ENCODE data around the gene FCN3.

Gene FCN3

GRCh38 chr1:27380224-27380623, 5.6 kb upstream of the FCN3 start:
- no peak for DNase-seq (ENCODE audit: low spot score)

- no peak for DNase-seq (ENCODE audit: low spot score)
These were observed 5.0 kb upstream of the FCN3 start for GRCh38 chr1:27379564-27380122.

GRCh38 chr1:27377760-27378495, 3.3 kb upstream of the FCN3 start:
- DNase-seq (ENCODE audit: low spot score): no peak

- no peak for DNase-seq (ENCODE audit: low spot score)
These were observed 1.6 kb downstream of the FCN3 start for GRCh38 chr1:27372808-27373690.

GRCh38 chr1:27372022-27372807, 2.4 kb downstream of the FCN3 start:
- DNase-seq (ENCODE audit: low spot score): no peak

- no peak for DNase-seq (ENCODE audit: low spot score)
These were observed 5.6 kb downstream of the FCN3 start for GRCh38 chr1:27368869-27369582.

GRCh38 chr1:27367160-27367650, 7.4 kb downstream of the FCN3 start:
- no peak for DNase-seq (ENCODE audit: low spot score)

GRCh38 chr1:27366411-27367159, 8.0 kb downstream of the FCN3 start, which contains the start of gene MAP3K6:
Gene MAP3K6, minus strand, starts transcription at chr1:27366961. Its CDS starts 364 bp downstream, at chr1:27366597.
- DNase-seq (ENCODE audit: low spot score): peak; percentile 37

- DNase-seq (ENCODE audit: low spot score): peak; percentile 75
These were observed 8.6 kb downstream of the FCN3 start for GRCh38 chr1:27366113-27366410.

GRCh38 chr1:27365372-27366112, 9.1 kb downstream of the FCN3 start:
- DNase-seq (ENCODE audit: low spot score): peak; percentile 81

- no peak for DNase-seq (ENCODE audit: low spot score)
These were observed 9.8 kb downstream of the FCN3 start for GRCh38 chr1:27364696-27365371.

- no peak for DNase-seq (ENCODE audit: low spot score)
These were observed 10.6 kb downstream of the FCN3 start for GRCh38 chr1:27363766-27364695.

- no peak for DNase-seq (ENCODE audit: low spot score)
These were observed 13.1 kb downstream of the FCN3 start for GRCh38 chr1:27361553-27361952.

GRCh38 chr1:27361044-27361402, 13.6 kb downstream of the FCN3 start:
- no peak for DNase-seq (ENCODE audit: low spot score)

- DNase-seq (ENCODE audit: low spot score): peak; percentile 10
These were observed 14.2 kb downstream of the FCN3 start for GRCh38 chr1:27360159-27361043.

GRCh38 chr1:27359822-27360158, 14.8 kb downstream of the FCN3 start:
- no peak for DNase-seq (ENCODE audit: low spot score)

- no peak for DNase-seq (ENCODE audit: low spot score)
These were observed 15.7 kb downstream of the FCN3 start for GRCh38 chr1:27358928-27359313.

Measured in activated CD4-positive, alpha-beta T cell treated with anti-CD3 and anti-CD28 coated beads, Interleukin-2, Interleukin-4, amounts not matched to agents 100 ng/mL and 50 ng/mL, durations not matched to agents 16 hours and 8 hours (primary cell).